DOHH2 (cell line): ENCODE measurements around the gene C12orf75.

Experiments used
- H3F3A ChIP-seq: fragments of 200-600 bp; sonication (generic), shearing (Covaris generic); 2 replicates; pipeline ENCODE4 v1.6.0; 2016; ENCODE audit warnings: antibody characterized with exemption, mild to moderate bottlenecking; ENCODE audit not compliant: control insufficient read depth, insufficient read depth
- H3K27ac ChIP-seq: fragments of 200-600 bp; sonication (generic); 2 replicates; pipeline ENCODE4 v1.5.1; 2014; ENCODE audit warnings: low read depth, mild to moderate bottlenecking, low read length, moderate library complexity
- H3K27me3 ChIP-seq: fragments of 200-600 bp; sonication (generic); 2 replicates; pipeline ENCODE4 v1.6.1; 2014; ENCODE audit warnings: mild to moderate bottlenecking, low read length, mixed read lengths; ENCODE audit not compliant: control insufficient read depth
- H3K36me3 ChIP-seq: fragments of 200-600 bp; sonication (generic); 2 replicates; pipeline ENCODE4 v1.6.1; 2014; ENCODE audit warnings: mild to moderate bottlenecking, low read length, moderate library complexity, mixed read lengths; ENCODE audit not compliant: control insufficient read depth
- H3K4me1 ChIP-seq: fragments of 200-600 bp; sonication (generic); 2 replicates; pipeline ENCODE4 v1.6.1; 2014; ENCODE audit warnings: mild to moderate bottlenecking, low read length, mixed read lengths; ENCODE audit not compliant: control insufficient read depth
- H3K4me2 ChIP-seq: fragments of 200-600 bp; sonication (generic); 2 replicates; pipeline ENCODE4 v1.6.0; 2014; ENCODE audit warnings: mild to moderate bottlenecking, low read length, moderate library complexity
- H3K4me3 ChIP-seq: fragments of 200-600 bp; sonication (generic); 2 replicates; pipeline ENCODE4 v1.5.1; 2014; ENCODE audit warnings: mild to moderate bottlenecking, low read length, mixed read lengths
- H3K79me2 ChIP-seq: fragments of 200-600 bp; sonication (generic); 2 replicates; pipeline ENCODE4 v1.6.1; 2014; ENCODE audit warnings: mild to moderate bottlenecking, low read length, mixed read lengths; ENCODE audit not compliant: control insufficient read depth
- H3K9me2 ChIP-seq: fragments of 200-600 bp; sonication (generic); replicated peaks from 2 replicates; pipeline ENCODE4 v1.6.1; 2014; ENCODE audit warnings: mild to moderate bottlenecking, low read length, mixed read lengths; ENCODE audit not compliant: control insufficient read depth
- H3K9me3 ChIP-seq: fragments of 200-600 bp; sonication (generic); 2 replicates; pipeline ENCODE4 v1.6.1; 2014; ENCODE audit warnings: antibody characterized with exemption, low read length, mixed read lengths; ENCODE audit not compliant: control insufficient read depth, insufficient read depth
- H4K20me1 ChIP-seq: fragments of 200-600 bp; sonication (generic); 2 replicates; pipeline ENCODE4 v1.6.0; 2014; ENCODE audit warnings: low read depth, mild to moderate bottlenecking, antibody characterized with exemption, low read length, moderate library complexity; ENCODE audit not compliant: control insufficient read depth, insufficient read depth
- CTCF ChIP-seq: fragments of 200-600 bp; sonication (generic); IDR thresholded peaks from one replicate; pipeline ENCODE4 v1.5.1; 2014; ENCODE audit warnings: antibody characterized with exemption, mild to moderate bottlenecking, low read depth, low read length; ENCODE audit not compliant: poor library complexity, severe bottlenecking
- EZH2phosphoT487 ChIP-seq: fragments of 200-600 bp; sonication (generic); IDR thresholded peaks from 2 replicates; pipeline ENCODE4 v1.6.1; 2017; ENCODE audit warnings: borderline replicate concordance, mild to moderate bottlenecking, antibody characterized with exemption, low read length, moderate library complexity, mixed read lengths

C12orf75 gene

GRCh38 chr12:105330283-105330930, at the start of gene C12orf75:
Gene C12orf75 (plus strand): TSS chr12:105330691. CDS start chr12:105330892, 201 bp downstream.
- Histone ChIP-seq H3K36me3 (peaks cover 20% of the 10 kb centered on the region), H3K4me1 (peaks cover 76% of the 10 kb centered on the region), H3K27me3 (no peaks in the 10 kb centered on the region), H3F3A (peaks cover 22% of the 10 kb centered on the region), H3K27ac (peak within 1 kb of the TSS; percentile 88), H3K4me2 (peak within 1 kb of the TSS; percentile 97), H4K20me1 (peaks cover 11% of the 10 kb centered on the region), H3K79me2 (peaks cover 45% of the 10 kb centered on the region), H3K9me2 (no peaks in the 10 kb centered on the region), H3K9me3 (no peaks in the 10 kb centered on the region), H3K4me3 (peak within 1 kb of the TSS; percentile 85)
- TF ChIP-seq CTCF (no peak), EZH2phosphoT487 (no peak)

- Histone ChIP-seq H3K4me1 (peaks cover 4% of the 10 kb centered on the region), H3K9me3 (no peaks in the 10 kb centered on the region), H4K20me1 (no peaks in the 10 kb centered on the region), H3K79me2 (no peaks in the 10 kb centered on the region), H3K9me2 (no peaks in the 10 kb centered on the region), H3K27me3 (no peaks in the 10 kb centered on the region), H3K4me3 (no peak overlapping the region), H3K36me3 (no peaks in the 10 kb centered on the region), H3K4me2 (no peak overlapping the region), H3F3A (no peaks in the 10 kb centered on the region), H3K27ac (no peak overlapping the region)
- TF ChIP-seq EZH2phosphoT487 (no peak), CTCF (no peak)
These were observed 49.4 kb upstream of the C12orf75 start for GRCh38 chr12:105280966-105281693.

GRCh38 chr12:105281694-105282049, 48.8 kb upstream of the C12orf75 start:
- no peak overlapping the region for H3K4me3 ChIP-seq
- H3K27ac ChIP-seq = no peak overlapping the region
- no peaks in the 10 kb centered on the region for H4K20me1 ChIP-seq
- TF ChIP-seq CTCF = no peak
- TF ChIP-seq EZH2phosphoT487 = no peak
- no peak overlapping the region for H3K4me2 ChIP-seq
- no peaks in the 10 kb centered on the region for H3K27me3 ChIP-seq
- H3K79me2 ChIP-seq = no peaks in the 10 kb centered on the region
- H3K9me2 ChIP-seq = no peaks in the 10 kb centered on the region
- H3K9me3 ChIP-seq = no peaks in the 10 kb centered on the region
- H3K36me3 ChIP-seq = no peaks in the 10 kb centered on the region
- no peaks in the 10 kb centered on the region for H3K4me1 ChIP-seq
- H3F3A ChIP-seq = no peaks in the 10 kb centered on the region
